Lung (tissue), 12 donors: ENCODE data around the gene ARSA. TPM values are rescaled to one million over a fixed set of nuclear protein-coding genes. Genes with fewer than 3 reads are reported as not detected.
"Not testable (repeated sequence)": the region's sequence is repeated elsewhere in the genome, so short reads cannot be mapped to it uniquely, and the experiment has no call there.

Experiments
- ATAC-seq: fragments of 200-7000 bp; cut with Tn5 transposase; one replicate; pipeline ENCODE4 v1.9.1; 2020; ENCODE audit warnings: moderate number of reproducible peaks; ENCODE audit not compliant: insufficient read depth, low FRiP score
- DNase-seq, 3 donors: peaks; one replicate each; pipeline ENCODE4 v3.0.0-alpha.2; 2013 to 2017
- H3K27ac ChIP-seq, 2 donors: one replicate each; pipeline ENCODE4 v1.5.1; 2013; ENCODE audit warnings: mild to moderate bottlenecking in 2 of 2, moderate library complexity in 2 of 2, control low read depth in 1 of 2, inconsistent platforms in 1 of 2, low read depth in 1 of 2, low read length in 1 of 2
- H3K27me3 ChIP-seq, 3 donors: one replicate each; pipeline ENCODE4 v1.5.1; 2013; ENCODE audit warnings: low read length in 2 of 3; ENCODE audit not compliant: control insufficient read depth in 3 of 3, insufficient read depth in 3 of 3
- H3K36me3 ChIP-seq, 4 donors: one replicate each; pipeline ENCODE4 v1.5.1; 2013; ENCODE audit warnings: low read length in 4 of 4, mild to moderate bottlenecking in 1 of 4, moderate library complexity in 1 of 4; ENCODE audit not compliant: control insufficient read depth in 4 of 4, insufficient read depth in 4 of 4
- H3K4me1 ChIP-seq, 5 donors: one replicate each; pipeline ENCODE4 v1.5.1; 2013; ENCODE audit warnings: low read length in 5 of 5, mild to moderate bottlenecking in 2 of 5, moderate library complexity in 1 of 5; ENCODE audit not compliant: control insufficient read depth in 5 of 5, insufficient read depth in 5 of 5
- H3K4me3 ChIP-seq: one replicate; pipeline ENCODE4 v1.5.1; 2013; ENCODE audit warnings: mild to moderate bottlenecking, control low read depth, moderate library complexity
- H3K9ac ChIP-seq, 2 donors: one replicate each; pipeline ENCODE4 v1.5.1; 2013; ENCODE audit warnings: low read length in 2 of 2, control low read depth in 1 of 2; ENCODE audit not compliant: insufficient read depth in 1 of 2
- H3K9me3 ChIP-seq, 4 donors: one replicate each; pipeline ENCODE4 v1.5.1; 2013; ENCODE audit warnings: low read length in 3 of 4, mild to moderate bottlenecking in 1 of 4, moderate library complexity in 1 of 4; ENCODE audit not compliant: control insufficient read depth in 4 of 4, insufficient read depth in 3 of 4
- WGBS, 2 donors: extraction: QIAGEN DNeasy Blood & Tissue Kit; methylation state at CpG; one replicate each; pipeline ENCODE4 v1.1.7; 2013; 5-methylcytosine and 5-hydroxymethylcytosine counted together
- polyA plus RNA-seq, 2 donors: library from polyadenylated mRNA; stranded (reverse); fragments of 200-250 nt; gene quantifications; one replicate each; pipeline ENCODE4 v1.2.1, GENCODE V29; 2013
- total RNA-seq, 2 donors: library from RNA; depleted of rRNA in 1 of 2; stranded (reverse); fragments of >200 nt in 1 of 2; gene quantifications; one replicate each; pipeline ENCODE4 v1.2.1, GENCODE V29; 2014 to 2021
- TF ChIP-seq, protein P1 (sequence below): IDR thresholded peaks from 2 replicates; pipeline ENCODE4 v1.5.1; 2012; ENCODE audit warnings: mild to moderate bottlenecking; ENCODE audit errors: control extremely low read depth, extremely low read depth
- donor health status: control.
- donor health status: control.
- donor health status: Bipolar disorder and iron deficiency.
- donor health status: healthy.
- donor health status: DM: yes; HTN: yes; CAD: no.

ARSA gene
- total and polyA plus RNA-seq, 4 donors: 21.2 to 57.7 (median 40.5) TPM

DNA sequence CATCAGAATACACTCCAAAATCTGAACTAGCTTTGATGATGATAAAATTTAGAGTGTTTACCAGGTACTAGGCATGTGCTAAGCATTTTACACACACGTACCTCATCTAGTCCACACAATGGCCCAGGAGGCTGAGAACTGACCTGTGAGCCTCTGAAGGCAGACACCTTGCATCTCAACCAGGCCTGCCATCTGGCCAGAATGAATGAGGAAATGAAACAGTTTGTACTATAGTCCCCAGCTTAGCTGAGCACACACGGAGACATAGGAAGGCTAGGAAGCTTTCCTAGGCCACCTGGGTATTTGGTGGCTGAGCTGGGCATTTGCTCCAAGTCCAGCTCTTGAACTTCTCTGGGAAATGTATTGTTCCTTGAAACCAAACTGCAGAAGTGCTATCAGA is 37.8 kb upstream of the ARSA start:
- ATAC-seq (no peak), DNase-seq (no peak)
- H3K9me3 ChIP-seq: no peaks in the 10 kb centered on the region
- H3K4me1 ChIP-seq: peaks cover 0 to 1% (median 0%) of the 10 kb centered on the region in 5 donors
- H3K4me3 ChIP-seq: no peak overlapping the region
- H3K9ac ChIP-seq: no peak overlapping the region
- no peak overlapping the region for H3K27ac ChIP-seq
- peaks cover 0 to 4% (median 0%) of the 10 kb centered on the region in 3 donors for H3K27me3 ChIP-seq
- WGBS, 2 donors: 61% methylated on average over 2 of the region's 2 CpGs
- no peaks in the 10 kb centered on the region for H3K36me3 ChIP-seq
- TF ChIP-seq, protein P1, sequence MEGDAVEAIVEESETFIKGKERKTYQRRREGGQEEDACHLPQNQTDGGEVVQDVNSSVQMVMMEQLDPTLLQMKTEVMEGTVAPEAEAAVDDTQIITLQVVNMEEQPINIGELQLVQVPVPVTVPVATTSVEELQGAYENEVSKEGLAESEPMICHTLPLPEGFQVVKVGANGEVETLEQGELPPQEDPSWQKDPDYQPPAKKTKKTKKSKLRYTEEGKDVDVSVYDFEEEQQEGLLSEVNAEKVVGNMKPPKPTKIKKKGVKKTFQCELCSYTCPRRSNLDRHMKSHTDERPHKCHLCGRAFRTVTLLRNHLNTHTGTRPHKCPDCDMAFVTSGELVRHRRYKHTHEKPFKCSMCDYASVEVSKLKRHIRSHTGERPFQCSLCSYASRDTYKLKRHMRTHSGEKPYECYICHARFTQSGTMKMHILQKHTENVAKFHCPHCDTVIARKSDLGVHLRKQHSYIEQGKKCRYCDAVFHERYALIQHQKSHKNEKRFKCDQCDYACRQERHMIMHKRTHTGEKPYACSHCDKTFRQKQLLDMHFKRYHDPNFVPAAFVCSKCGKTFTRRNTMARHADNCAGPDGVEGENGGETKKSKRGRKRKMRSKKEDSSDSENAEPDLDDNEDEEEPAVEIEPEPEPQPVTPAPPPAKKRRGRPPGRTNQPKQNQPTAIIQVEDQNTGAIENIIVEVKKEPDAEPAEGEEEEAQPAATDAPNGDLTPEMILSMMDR: no peak

DNA sequence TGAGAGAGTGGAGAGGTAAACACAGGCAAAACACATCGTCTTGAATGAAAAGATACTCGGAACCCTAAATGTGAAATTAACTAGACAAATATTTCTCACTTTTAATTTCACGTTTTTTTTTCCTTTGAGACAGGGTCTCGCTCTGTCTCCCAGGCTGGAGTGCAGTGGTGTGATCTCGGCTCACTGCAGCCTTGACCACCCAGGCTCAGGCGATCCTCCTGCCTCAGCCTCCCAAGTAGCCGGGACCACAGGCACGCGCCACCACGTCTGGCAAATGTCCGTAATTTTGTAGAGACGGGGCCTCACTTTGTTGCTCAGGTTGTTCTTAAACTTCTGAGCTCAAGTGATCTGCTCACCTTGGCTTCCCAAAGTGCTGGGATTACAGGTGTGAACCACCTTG is 37.3 kb upstream of the ARSA start:
- no peaks in the 10 kb centered on the region for H3K36me3 ChIP-seq

DNA sequence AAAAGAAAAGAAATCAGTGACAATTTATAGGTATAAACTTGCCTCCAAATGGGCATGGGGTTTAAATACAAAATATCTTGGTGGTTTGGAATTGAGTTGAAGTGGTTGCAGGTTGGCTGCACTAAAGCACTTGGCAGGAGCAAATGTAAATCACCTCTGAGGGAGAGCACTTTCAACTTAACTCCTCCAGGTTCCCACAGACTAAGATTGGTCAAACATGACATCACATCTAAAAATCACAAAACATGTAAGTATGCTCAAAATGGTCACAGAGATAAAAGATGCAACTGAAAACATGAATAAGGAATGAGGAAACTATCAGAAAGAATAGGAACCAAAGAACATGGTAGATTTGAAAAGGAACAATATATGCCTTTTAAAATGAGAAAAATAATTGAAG is 32.4 kb upstream of the ARSA start:
- no peaks in the 10 kb centered on the region for H3K36me3 ChIP-seq
- TF ChIP-seq, protein P1: no peak
- H3K4me1 ChIP-seq: peaks cover 0 to 5% (median 0%) of the 10 kb centered on the region in 5 donors
- no peak overlapping the region for H3K9ac ChIP-seq
- ATAC-seq (no peak), DNase-seq (no peak)
- H3K4me3 ChIP-seq: no peak overlapping the region
- H3K27ac ChIP-seq: no peak overlapping the region
- H3K27me3 ChIP-seq: peaks cover 0 to 14% (median 0%) of the 10 kb centered on the region in 3 donors
- no peaks in the 10 kb centered on the region for H3K9me3 ChIP-seq

More for the DNA sequence above, 37.3 kb upstream of the ARSA start:
- TF ChIP-seq, protein P1: no peak
- DNase-seq (no peak), ATAC-seq (no peak)
- no peaks in the 10 kb centered on the region for H3K9me3 ChIP-seq
- H3K9ac ChIP-seq: no peak overlapping the region
- peaks cover 0 to 4% (median 0%) of the 10 kb centered on the region in 3 donors for H3K27me3 ChIP-seq
- H3K27ac ChIP-seq: no peak overlapping the region
- WGBS, 2 donors: 87 to 97% methylated on average over 12 of the region's 12 CpGs
- H3K4me3 ChIP-seq: no peak overlapping the region
- no peaks in the 10 kb centered on the region for H3K4me1 ChIP-seq

DNA sequence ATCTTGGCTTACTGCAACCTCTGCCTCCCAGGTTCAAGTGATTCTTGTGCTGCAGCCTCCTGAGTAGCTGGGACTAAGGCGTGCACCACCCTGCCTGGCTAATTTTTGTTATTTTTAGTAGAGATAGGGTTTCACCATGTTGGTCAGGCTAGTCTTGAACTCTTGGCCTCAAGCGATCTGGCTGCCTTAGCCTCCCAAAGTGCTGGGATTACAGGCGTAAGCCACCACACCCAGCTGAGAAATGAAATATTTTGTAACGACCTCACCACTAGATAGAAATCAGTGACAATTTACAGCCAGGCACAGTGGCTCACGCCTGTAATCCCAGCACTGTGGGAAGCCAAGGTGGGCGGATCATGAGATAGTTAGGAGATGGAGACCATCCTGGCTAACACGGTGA is 31.8 kb upstream of the ARSA start:
- 94 to 96% methylated on average over 7 of the region's 7 CpGs for WGBS, 2 donors

More for the DNA sequence above, 31.8 kb upstream of the ARSA start:
- not testable (repeated sequence) for H3K36me3 ChIP-seq, H3K4me3 ChIP-seq, H3K9ac ChIP-seq, H3K4me1 ChIP-seq, H3K27ac ChIP-seq, DNase-seq, ATAC-seq, H3K9me3 ChIP-seq
- H3K27me3 ChIP-seq: peaks cover 0 to 14% (median 0%) of the 10 kb centered on the region in 3 donors
